ENCODE measurements around the gene HOMER3. TPM values are rescaled to one million over a fixed set of nuclear protein-coding genes. Genes with fewer than 3 reads are reported as not detected.

Gene HOMER3
- total and polyA plus RNA-seq, 10 of the 15 experiments (the other 5 are each of a cell fraction or from before 2014, with no cell fraction given) = 0.18 to 10.6 (median 0.50) TPM; not detected in 2

DNA sequence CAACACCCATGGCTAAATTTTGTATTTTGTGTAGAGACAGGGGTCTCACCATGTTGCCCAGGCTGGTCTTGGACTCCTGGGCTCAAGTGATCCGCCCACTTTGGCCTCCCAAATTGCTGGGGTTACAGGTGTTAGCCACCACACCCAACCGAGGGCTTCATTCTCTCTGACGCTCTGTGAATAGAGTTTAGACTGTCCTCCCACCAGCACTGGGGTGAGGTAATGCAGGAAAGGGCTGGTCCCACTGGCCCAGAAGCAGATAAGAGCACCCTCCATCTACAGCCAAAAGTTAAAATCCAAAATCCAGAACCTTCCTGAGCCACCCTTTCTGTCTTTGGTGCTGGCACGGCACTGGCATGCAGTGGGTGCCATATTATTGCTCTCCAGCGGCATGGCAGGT, 31.8 kb upstream of the HOMER3 start:
- Histone ChIP-seq H3K9me3 (replicated peaks; ENCODE audit: control insufficient read depth, insufficient read depth, low read length) (no peaks in the 10 kb centered on the region; the same call in 2 of the 3 replicates), H2AFZ (ENCODE audit: control insufficient read depth, low read depth, low read length) (no peak overlapping the region), H3K4me2 (ENCODE audit: control insufficient read depth, insufficient read depth) (no peak overlapping the region), H3K36me3 (ENCODE audit: control insufficient read depth in 2 of 2, insufficient read depth in 2 of 2, low read length in 1 of 2) (no peaks in the 10 kb centered on the region), H3K27me3 (replicated peaks in 1 of 2; ENCODE audit: control insufficient read depth in 2 of 2, insufficient read depth in 2 of 2, low read length in 1 of 2) (no peaks in the 10 kb centered on the region), H4K20me1 (ENCODE audit: control insufficient read depth, insufficient read depth) (no peaks in the 10 kb centered on the region), H3K9ac (ENCODE audit: control insufficient read depth, insufficient read depth, low read length) (no peak overlapping the region), H3K79me2 (ENCODE audit: control insufficient read depth, insufficient read depth, low read length) (no peaks in the 10 kb centered on the region), H3K4me3 (no peak overlapping the region), H3K4me1 (ENCODE audit: control insufficient read depth, insufficient read depth, low read length) (no peaks in the 10 kb centered on the region), H3K27ac (ENCODE audit: control insufficient read depth, insufficient read depth) (no peak overlapping the region)
- FAIRE-seq (no peak), ATAC-seq (no peak), DNase-seq (ENCODE audit: low read depth, low spot score) (no peak)
- ChIA-PET CTCF (interaction anchor here (0.5 kb wide), 1 partner anchor 16 kb away, joined by 3 read pairs; no protein-coding TSS in a partner anchor), SMC1A (ENCODE audit: uncharacterized antibody, unreplicated experiment) (no interaction called here), RAD21 (ENCODE audit: unreplicated experiment) (interaction anchor here (0.7 kb wide), 1 partner anchor 33 kb away, joined by 3 read pairs; no protein-coding TSS in a partner anchor), POLR2A (interaction anchor here (0.6 kb wide), 1 partner anchor 23 kb away, joined by 3 read pairs; no protein-coding TSS in a partner anchor)
- intact Hi-C loops (cut with micrococcal nuclease; ENCODE audit: unreplicated experiment) = no loop called here
- 44% methylated on average over 5 of the region's 5 CpGs for WGBS (ENCODE audit: insufficient coverage, insufficient replicate concordance, low lambda C conversion rate, missing lambda C conversion rate)
- TF ChIP-seq CHD4 (IDR thresholded peaks at IDR 0.05) (no peak), RCOR1 (conservative IDR thresholded peaks at IDR 0.05; ENCODE audit: low read depth, low read length) (no peak), CBFB (IDR thresholded peaks at IDR 0.05; ENCODE audit: low read depth) (no peak), CREM (IDR thresholded peaks at IDR 0.05; ENCODE audit: low read depth) (no peak)
- TF ChIP-seq, protein P1, sequence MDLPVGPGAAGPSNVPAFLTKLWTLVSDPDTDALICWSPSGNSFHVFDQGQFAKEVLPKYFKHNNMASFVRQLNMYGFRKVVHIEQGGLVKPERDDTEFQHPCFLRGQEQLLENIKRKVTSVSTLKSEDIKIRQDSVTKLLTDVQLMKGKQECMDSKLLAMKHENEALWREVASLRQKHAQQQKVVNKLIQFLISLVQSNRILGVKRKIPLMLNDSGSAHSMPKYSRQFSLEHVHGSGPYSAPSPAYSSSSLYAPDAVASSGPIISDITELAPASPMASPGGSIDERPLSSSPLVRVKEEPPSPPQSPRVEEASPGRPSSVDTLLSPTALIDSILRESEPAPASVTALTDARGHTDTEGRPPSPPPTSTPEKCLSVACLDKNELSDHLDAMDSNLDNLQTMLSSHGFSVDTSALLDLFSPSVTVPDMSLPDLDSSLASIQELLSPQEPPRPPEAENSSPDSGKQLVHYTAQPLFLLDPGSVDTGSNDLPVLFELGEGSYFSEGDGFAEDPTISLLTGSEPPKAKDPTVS (IDR thresholded peaks at IDR 0.05; ENCODE audit: low read depth, low read length) = no peak
- in situ Hi-C loops (cut with MboI) = no loop called here
- BruUV-seq (replicated peaks) = no TSS peak

DNA sequence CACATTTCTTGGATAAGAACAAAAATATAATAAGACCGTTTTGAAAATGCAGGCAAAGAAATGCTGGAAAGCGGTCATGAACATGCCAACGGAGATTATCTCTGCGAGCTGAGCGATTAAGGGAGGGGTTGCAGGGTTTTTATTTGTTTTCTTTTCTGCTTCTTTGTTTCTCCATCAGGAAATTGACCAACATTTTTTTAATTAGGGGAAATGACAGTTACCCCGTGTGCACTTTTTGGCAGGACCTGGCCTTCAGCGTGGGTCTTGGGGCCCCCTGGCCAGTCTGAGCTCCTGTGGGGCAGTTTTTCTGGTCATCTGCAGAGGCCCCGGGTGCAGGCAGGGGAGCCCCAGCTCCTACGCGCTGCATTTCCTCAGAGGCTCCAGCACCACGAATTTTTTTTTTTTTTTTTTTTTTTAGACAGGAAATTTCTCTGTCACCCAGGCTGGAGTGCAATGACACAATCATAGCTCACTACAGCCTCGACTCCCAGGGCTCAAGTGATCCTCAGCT, 31.3 kb upstream of the HOMER3 start:
- FAIRE-seq (no peak), ATAC-seq (no peak), DNase-seq (ENCODE audit: low read depth, low spot score) (no peak)
- Histone ChIP-seq H4K20me1 (ENCODE audit: control insufficient read depth, insufficient read depth) (no peaks in the 10 kb centered on the region), H3K9ac (ENCODE audit: control insufficient read depth, insufficient read depth, low read length) (no peak overlapping the region), H3K27ac (ENCODE audit: control insufficient read depth, insufficient read depth) (no peak overlapping the region), H2AFZ (ENCODE audit: control insufficient read depth, low read depth, low read length) (no peak overlapping the region), H3K27me3 (replicated peaks in 1 of 2; ENCODE audit: control insufficient read depth in 2 of 2, insufficient read depth in 2 of 2, low read length in 1 of 2) (no peaks in the 10 kb centered on the region), H3K4me3 (no peak overlapping the region), H3K4me2 (ENCODE audit: control insufficient read depth, insufficient read depth) (no peak overlapping the region), H3K4me1 (ENCODE audit: control insufficient read depth, insufficient read depth, low read length) (no peaks in the 10 kb centered on the region), H3K36me3 (ENCODE audit: control insufficient read depth in 2 of 2, insufficient read depth in 2 of 2, low read length in 1 of 2) (no peaks in the 10 kb centered on the region), H3K9me3 (replicated peaks; ENCODE audit: control insufficient read depth, insufficient read depth, low read length) (no peaks in the 10 kb centered on the region; the same call in 2 of the 3 replicates), H3K79me2 (ENCODE audit: control insufficient read depth, insufficient read depth, low read length) (no peaks in the 10 kb centered on the region)
- in situ Hi-C loops (cut with MboI) (no loop called here), intact Hi-C loops (cut with micrococcal nuclease; ENCODE audit: unreplicated experiment) (no loop called here)
- ChIA-PET CTCF (no interaction called here), RAD21 (ENCODE audit: unreplicated experiment) (interaction anchor here (0.7 kb wide), 1 partner anchor 32 kb away, joined by 3 read pairs; no protein-coding TSS in a partner anchor), SMC1A (ENCODE audit: uncharacterized antibody, unreplicated experiment) (interaction anchor here (0.6 kb wide), 1 partner anchor 26 kb away, joined by 6 read pairs; no protein-coding TSS in a partner anchor), POLR2A (interaction anchor here (0.6 kb wide), 1 partner anchor 23 kb away, joined by 3 read pairs; no protein-coding TSS in a partner anchor)
- BruUV-seq (replicated peaks) = no TSS peak
- 20% methylated on average over 12 of the region's 12 CpGs for WGBS (ENCODE audit: insufficient coverage, insufficient replicate concordance, low lambda C conversion rate, missing lambda C conversion rate)
- TF ChIP-seq TBL1XR1 (IDR thresholded peaks at IDR 0.05; ENCODE audit: low read depth, low read length) = no peak
- TF ChIP-seq NFYA (IDR thresholded peaks at IDR 0.05; ENCODE audit: borderline replicate concordance, low read depth, low read length) = no peak
- no peak for TF ChIP-seq ATF7 (IDR thresholded peaks at IDR 0.05; ENCODE audit: low read depth)
- no peak for TF ChIP-seq CREB1 (IDR thresholded peaks at IDR 0.05; ENCODE audit: low read depth)
- TF ChIP-seq PBX3 (IDR thresholded peaks at IDR 0.05; ENCODE audit: insufficient replicate concordance, low read depth, low read length) = no peak
- no peak for TF ChIP-seq SMARCA5 (IDR thresholded peaks at IDR 0.05)
- no peak for TF ChIP-seq SMAD5 (IDR thresholded peaks at IDR 0.05; ENCODE audit: low read depth)
- TF ChIP-seq CBX5 (IDR thresholded peaks at IDR 0.05; ENCODE audit: low read depth) = no peak
- TF ChIP-seq, protein P2, sequence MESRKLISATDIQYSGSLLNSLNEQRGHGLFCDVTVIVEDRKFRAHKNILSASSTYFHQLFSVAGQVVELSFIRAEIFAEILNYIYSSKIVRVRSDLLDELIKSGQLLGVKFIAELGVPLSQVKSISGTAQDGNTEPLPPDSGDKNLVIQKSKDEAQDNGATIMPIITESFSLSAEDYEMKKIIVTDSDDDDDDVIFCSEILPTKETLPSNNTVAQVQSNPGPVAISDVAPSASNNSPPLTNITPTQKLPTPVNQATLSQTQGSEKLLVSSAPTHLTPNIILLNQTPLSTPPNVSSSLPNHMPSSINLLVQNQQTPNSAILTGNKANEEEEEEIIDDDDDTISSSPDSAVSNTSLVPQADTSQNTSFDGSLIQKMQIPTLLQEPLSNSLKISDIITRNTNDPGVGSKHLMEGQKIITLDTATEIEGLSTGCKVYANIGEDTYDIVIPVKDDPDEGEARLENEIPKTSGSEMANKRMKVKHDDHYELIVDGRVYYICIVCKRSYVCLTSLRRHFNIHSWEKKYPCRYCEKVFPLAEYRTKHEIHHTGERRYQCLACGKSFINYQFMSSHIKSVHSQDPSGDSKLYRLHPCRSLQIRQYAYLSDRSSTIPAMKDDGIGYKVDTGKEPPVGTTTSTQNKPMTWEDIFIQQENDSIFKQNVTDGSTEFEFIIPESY (IDR thresholded peaks at IDR 0.05) = no peak

All from GM12878 (cell line).